A549 (cell line): Measurements from ENCODE around the gene HSD17B1. TPM values are rescaled to one million over a fixed set of nuclear protein-coding genes. Genes with fewer than 3 reads are reported as not detected.
A peak's percentile ranks its signal among the peaks of the same experiment; 100 is the strongest.

Experiments used
- ATAC-seq, 2 experiments: fragments of 200-7000 bp in 1 of 2; fragments of >200 bp in 1 of 2; cut with Nextera tagmentation in 1 of 2; cut with Tn5 transposase in 1 of 2; 3 replicates each; pipeline versions ENCODE4 v1.8.0 to v1.9.1; 2018 to 2020; ENCODE audit warnings: mild to moderate bottlenecking in 1 of 2, moderate library complexity in 1 of 2
- CTCF ChIA-PET: fragments of 300-600 bp; sonication (Branson Sonifier 250); formaldehyde crosslinking; extraction: SDS; loops from one replicate; lab custom pipeline; 2021; ENCODE audit warnings: antibody characterized with exemption, inconsistent platforms; lab: Yijun Ruan, JAX
- POLR2A ChIA-PET: fragments of 350-600 bp; formaldehyde crosslinking; extraction: SDS; loops from one replicate; lab custom pipeline; 2021; ENCODE audit warnings: antibody characterized with exemption, inconsistent platforms; lab: Yijun Ruan, JAX
- DNase-seq, 2 experiments: peaks; one replicate each; pipeline versions ENCODE4 v3.0.0 to v3.0.0-alpha.2; 2011 to 2016; ENCODE audit warnings: low read depth in 1 of 2, low spot score in 1 of 2
- FAIRE-seq: peaks from 2 replicates; lab custom pipeline; 2011; peaks lifted over from hg19 to GRCh38; lab: Jason Lieb, UNC
- H3K27ac ChIP-seq, 2 experiments: fragments of >200 bp; sonication (Bioruptor Twin); formaldehyde crosslinking; 3 replicates each; pipeline ENCODE4 v1.5.1; 2016 to 2017
- H3K4me1 ChIP-seq: fragments of >200 bp; sonication (Bioruptor Twin); formaldehyde crosslinking; 3 replicates; pipeline ENCODE4 v1.6.1; 2016
- H3K4me2 ChIP-seq: fragments of >200 bp; sonication (Bioruptor Twin); formaldehyde crosslinking; 3 replicates; pipeline ENCODE4 v1.6.1; 2016
- H3K4me3 ChIP-seq: fragments of >200 bp; sonication (Bioruptor Twin); formaldehyde crosslinking; 3 replicates; pipeline ENCODE4 v1.5.1; 2016
- H3K9me3 ChIP-seq: fragments of >200 bp; sonication (Bioruptor Twin); formaldehyde crosslinking; 3 replicates; pipeline ENCODE4 v1.6.1; 2016
- BHLHE40 ChIP-seq: IDR thresholded peaks from 2 replicates; pipeline ENCODE4 v1.6.1; 2012; ENCODE audit warnings: low read depth, low read length, inconsistent platforms
- CHD4 ChIP-seq: fragments of 200-600 bp; sonication (generic); IDR thresholded peaks from 2 replicates; pipeline ENCODE4 v1.6.1; 2016; ENCODE audit warnings: antibody characterized with exemption, mild to moderate bottlenecking, borderline replicate concordance
- E2F6 ChIP-seq: IDR thresholded peaks from 2 replicates; pipeline ENCODE4 v1.6.1; 2012; ENCODE audit warnings: low read depth, borderline replicate concordance
- FOSL2 ChIP-seq, 2 experiments: fragments of 450-650 bp in 1 of 2; fragments of >200 bp in 1 of 2; sonication (Bioruptor Twin) in 1 of 2; formaldehyde crosslinking; IDR thresholded peaks; 2 replicates each; pipeline versions ENCODE4 v1.5.0 to v1.6.1; 2016 to 2020; ENCODE audit warnings: mild to moderate bottlenecking in 1 of 2, moderate library complexity in 1 of 2
- GATA3 ChIP-seq: IDR thresholded peaks from 2 replicates; pipeline ENCODE4 v1.6.1; 2012; ENCODE audit warnings: borderline replicate concordance
- HDAC2 ChIP-seq: fragments of 200-600 bp; sonication (generic); IDR thresholded peaks from 2 replicates; pipeline ENCODE4 v1.6.1; 2016
- HEYL ChIP-seq: fragments of 250-450 bp; sonication (Bioruptor Pico); IDR thresholded peaks from 2 replicates; pipeline ENCODE4 v1.8.0; 2021; ENCODE audit warnings: mild to moderate bottlenecking, moderate library complexity
- HOXB13 ChIP-seq: fragments of 250-450 bp; sonication (Bioruptor Pico); IDR thresholded peaks from 2 replicates; pipeline ENCODE4 v1.5.0; 2020; ENCODE audit warnings: low read depth, mild to moderate bottlenecking, moderate library complexity
- KDM1A ChIP-seq: fragments of 200-600 bp; sonication (generic); IDR thresholded peaks from 2 replicates; pipeline ENCODE4 v1.6.1; 2016; ENCODE audit warnings: low read depth, mild to moderate bottlenecking
- NPAS2 ChIP-seq: fragments of 250-450 bp; sonication (Bioruptor Pico); IDR thresholded peaks from 2 replicates; pipeline ENCODE4 v1.8.0; 2022; ENCODE audit warnings: mild to moderate bottlenecking, moderate library complexity, borderline replicate concordance
- NR3C1 ChIP-seq: fragments of >200 bp; sonication (Bioruptor Twin); formaldehyde crosslinking; IDR thresholded peaks from 3 replicates; pipeline ENCODE4 v1.6.1; 2017
- PHF8 ChIP-seq: fragments of 200-600 bp; sonication (generic); IDR thresholded peaks from 2 replicates; pipeline ENCODE4 v1.6.1; 2016; ENCODE audit warnings: low read depth, mild to moderate bottlenecking, antibody characterized with exemption, moderate library complexity, borderline replicate concordance
- POLR2AphosphoS2 ChIP-seq: conservative IDR thresholded peaks from 2 replicates; pipeline ENCODE4 v1.6.1; 2012; ENCODE audit warnings: low read length, improper control_type of control experiment, inconsistent platforms
- SMC3 ChIP-seq: fragments of >200 bp; sonication (Bioruptor Twin); formaldehyde crosslinking; IDR thresholded peaks from 3 replicates; pipeline ENCODE4 v1.6.1; 2018; ENCODE audit warnings: inconsistent platforms
- TFCP2L1 ChIP-seq: fragments of 250-450 bp; sonication (Bioruptor Pico); IDR thresholded peaks from 2 replicates; pipeline ENCODE4 v1.5.0; 2021; ENCODE audit warnings: mild to moderate bottlenecking
- WGBS: methylation state at CpG from one replicate; pipeline ENCODE4 v1.1.6; 2017; ENCODE audit errors: missing lambda C conversion rate; 5-methylcytosine and 5-hydroxymethylcytosine counted together
- polyA plus RNA-seq, 4 experiments: library from polyadenylated mRNA; depleted of rRNA in 3 of 4; stranded (reverse); fragments of >200 nt; fragmentation: RNase III in 1 of 4; extraction: RNeasy Plus Mini Kit Qiagen cat#74134 plus additional on column Dnase treatment in 1 of 4; gene quantifications; 2 replicates in 3 of 4; 3 replicates in 1 of 4; pipeline ENCODE4 v1.2.3, GENCODE V29; 2011 to 2017
- TF ChIP-seq, protein P1 (sequence below): fragments of 200-600 bp; sonication (generic); IDR thresholded peaks from 2 replicates; pipeline ENCODE4 v1.6.1; 2016; ENCODE audit warnings: antibody characterized with exemption, mild to moderate bottlenecking, moderate library complexity

HSD17B1 gene
- polyA plus RNA-seq, 2 of the 4 experiments (the other 2 are of a cell fraction): 0.49 to 1.5 TPM

GRCh38 chr17:42571435-42572225 lies 18.9 kb downstream of the HSD17B1 start:
- no peak for DNase-seq
- CTCF ChIA-PET: interaction anchor here (0.8 to 4.4 kb wide), 7 partner anchors 9 to 239 kb away, joined by 3 to 21 read pairs (median 3); no protein-coding TSS in a partner anchor
- TF ChIP-seq NPAS2 (CRISPR knock-in tag) (no peak), POLR2AphosphoS2 (no peak), HDAC2 (no peak), NR3C1 (no peak), KDM1A (no peak), FOSL2 (IDR thresholded peaks at IDR 0.05) (no peak), FOSL2 (CRISPR knock-in tag; IDR thresholded peaks at IDR 0.05) (no peak)
- TF ChIP-seq, all 56 proteins: peak for 0
- FAIRE-seq (no peak), ATAC-seq (no peak)
- POLR2A ChIA-PET: no interaction called here
- H3K27ac ChIP-seq: no peak overlapping the region
- 88% methylated on average over 12 of the region's 12 CpGs for WGBS
- peaks cover 21% of the 10 kb centered on the region for H3K4me1 ChIP-seq
- no peak overlapping the region for H3K4me2 ChIP-seq
- H3K4me3 ChIP-seq: no peak overlapping the region
- no peaks in the 10 kb centered on the region for H3K9me3 ChIP-seq

GRCh38 chr17:42573095-42573494 lies 20.4 kb downstream of the HSD17B1 start:
- no peak overlapping the region for H3K4me2 ChIP-seq
- no peak overlapping the region for H3K4me3 ChIP-seq
- 78% methylated on average over 4 of the region's 4 CpGs for WGBS
- H3K27ac ChIP-seq: peak overlapping the region in 1 of 2 experiments; percentile 13; a peak in 2 of 6 replicates
- ATAC-seq (no peak), DNase-seq (no peak), FAIRE-seq (no peak)
- H3K4me1 ChIP-seq: peaks cover 20% of the 10 kb centered on the region
- CTCF ChIA-PET: interaction anchor here (1.0 to 15.8 kb wide), 7 partner anchors 9 to 270 kb away, joined by 3 to 394 read pairs (median 4); partner anchors contain the start of genes CCR10 and PLEKHH3
- TF ChIP-seq GATA3: no peak
- TF ChIP-seq NR3C1: no peak
- TF ChIP-seq CHD4: no peak
- TF ChIP-seq PHF8: no peak
- TF ChIP-seq TFCP2L1 (CRISPR knock-in tag): no peak
- TF ChIP-seq BHLHE40: no peak
- TF ChIP-seq, all 56 proteins: peak for 0
- POLR2A ChIA-PET: no interaction called here
- no peaks in the 10 kb centered on the region for H3K9me3 ChIP-seq

GRCh38 chr17:42574463-42574862 lies 21.7 kb downstream of the HSD17B1 start:
- peaks cover 20% of the 10 kb centered on the region; the same call in 2 of the 3 replicates for H3K4me1 ChIP-seq
- TF ChIP-seq POLR2AphosphoS2 (no peak), TFCP2L1 (CRISPR knock-in tag) (no peak), HOXB13 (CRISPR knock-in tag) (no peak), E2F6 (no peak), HEYL (CRISPR knock-in tag) (no peak), SMC3 (no peak)
- TF ChIP-seq, protein P1, sequence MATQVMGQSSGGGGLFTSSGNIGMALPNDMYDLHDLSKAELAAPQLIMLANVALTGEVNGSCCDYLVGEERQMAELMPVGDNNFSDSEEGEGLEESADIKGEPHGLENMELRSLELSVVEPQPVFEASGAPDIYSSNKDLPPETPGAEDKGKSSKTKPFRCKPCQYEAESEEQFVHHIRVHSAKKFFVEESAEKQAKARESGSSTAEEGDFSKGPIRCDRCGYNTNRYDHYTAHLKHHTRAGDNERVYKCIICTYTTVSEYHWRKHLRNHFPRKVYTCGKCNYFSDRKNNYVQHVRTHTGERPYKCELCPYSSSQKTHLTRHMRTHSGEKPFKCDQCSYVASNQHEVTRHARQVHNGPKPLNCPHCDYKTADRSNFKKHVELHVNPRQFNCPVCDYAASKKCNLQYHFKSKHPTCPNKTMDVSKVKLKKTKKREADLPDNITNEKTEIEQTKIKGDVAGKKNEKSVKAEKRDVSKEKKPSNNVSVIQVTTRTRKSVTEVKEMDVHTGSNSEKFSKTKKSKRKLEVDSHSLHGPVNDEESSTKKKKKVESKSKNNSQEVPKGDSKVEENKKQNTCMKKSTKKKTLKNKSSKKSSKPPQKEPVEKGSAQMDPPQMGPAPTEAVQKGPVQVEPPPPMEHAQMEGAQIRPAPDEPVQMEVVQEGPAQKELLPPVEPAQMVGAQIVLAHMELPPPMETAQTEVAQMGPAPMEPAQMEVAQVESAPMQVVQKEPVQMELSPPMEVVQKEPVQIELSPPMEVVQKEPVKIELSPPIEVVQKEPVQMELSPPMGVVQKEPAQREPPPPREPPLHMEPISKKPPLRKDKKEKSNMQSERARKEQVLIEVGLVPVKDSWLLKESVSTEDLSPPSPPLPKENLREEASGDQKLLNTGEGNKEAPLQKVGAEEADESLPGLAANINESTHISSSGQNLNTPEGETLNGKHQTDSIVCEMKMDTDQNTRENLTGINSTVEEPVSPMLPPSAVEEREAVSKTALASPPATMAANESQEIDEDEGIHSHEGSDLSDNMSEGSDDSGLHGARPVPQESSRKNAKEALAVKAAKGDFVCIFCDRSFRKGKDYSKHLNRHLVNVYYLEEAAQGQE: no peak
- WGBS: 77% methylated on average over 3 of the region's 3 CpGs
- POLR2A ChIA-PET: interaction anchor here (0.5 kb wide), 1 partner anchor 613 kb away, joined by 3 read pairs; no protein-coding TSS in a partner anchor
- H3K4me3 ChIP-seq: no peak overlapping the region
- CTCF ChIA-PET: interaction anchor here (0.6 to 15.8 kb wide), 6 partner anchors 16 to 528 kb away, joined by 3 to 394 read pairs (median 3); partner anchors contain the start of genes AOC2, CCR10, PLEKHH3 and RETREG3
- DNase-seq (no peak), ATAC-seq (no peak), FAIRE-seq (no peak)
- no peak overlapping the region for H3K4me2 ChIP-seq
- no peaks in the 10 kb centered on the region for H3K9me3 ChIP-seq
- H3K27ac ChIP-seq: no peak overlapping the region
